Karpas-422 (cell line): ENCODE measurements around the gene NPAT. TPM values are rescaled to one million over a fixed set of nuclear protein-coding genes. Genes with fewer than 3 reads are reported as not detected.
A peak's percentile ranks its signal among the peaks of the same experiment; 100 is the strongest.

Source experiments
- DNase-seq: peaks from one replicate; pipeline ENCODE4 v3.0.0-alpha.2; 2015
- H2AFZ ChIP-seq: fragments of 200-600 bp; sonication (generic); 2 replicates; pipeline ENCODE4 v1.6.1; 2014; ENCODE audit warnings: antibody characterized with exemption, low read length, mixed read lengths
- H3K27ac ChIP-seq: fragments of 200-600 bp; sonication (generic); 2 replicates; pipeline ENCODE4 v1.5.1; 2014; ENCODE audit warnings: mild to moderate bottlenecking, low read length, moderate library complexity
- H3K27me3 ChIP-seq: fragments of 200-600 bp; sonication (generic); 2 replicates; pipeline ENCODE4 v1.6.1; 2014; ENCODE audit warnings: low read length, mixed read lengths
- H3K36me3 ChIP-seq: fragments of 200-600 bp; sonication (generic); 2 replicates; pipeline ENCODE4 v1.6.1; 2014; ENCODE audit warnings: low read length, mixed read lengths; ENCODE audit not compliant: insufficient read depth
- H3K4me1 ChIP-seq: fragments of 200-600 bp; sonication (generic); 2 replicates; pipeline ENCODE4 v1.6.1; 2014; ENCODE audit warnings: mild to moderate bottlenecking, low read length, mixed read lengths
- H3K4me2 ChIP-seq: fragments of 200-600 bp; sonication (generic); 2 replicates; pipeline ENCODE4 v1.6.1; 2014; ENCODE audit warnings: low read length, low read depth, mild to moderate bottlenecking; ENCODE audit not compliant: poor library complexity, severe bottlenecking
- H3K4me3 ChIP-seq: fragments of 200-600 bp; sonication (generic); 2 replicates; pipeline ENCODE4 v1.5.1; 2014; ENCODE audit warnings: mild to moderate bottlenecking, antibody characterized with exemption, low read length, mixed read lengths
- H3K79me2 ChIP-seq: fragments of 200-600 bp; sonication (generic); 2 replicates; pipeline ENCODE4 v1.6.1; 2014; ENCODE audit warnings: mild to moderate bottlenecking, low read length, mixed read lengths
- H3K9ac ChIP-seq: fragments of 200-600 bp; sonication (generic); 2 replicates; pipeline ENCODE4 v1.6.0; 2014; ENCODE audit warnings: low read length
- H3K9me2 ChIP-seq: fragments of 200-600 bp; sonication (generic), shearing (Covaris generic); replicated peaks from 2 replicates; pipeline ENCODE4 v1.6.0; 2014; ENCODE audit warnings: mild to moderate bottlenecking, low read length, moderate library complexity; ENCODE audit not compliant: insufficient read depth
- H3K9me3 ChIP-seq: fragments of 300-700, 200-600 bp; sonication (generic); 2 replicates; pipeline ENCODE4 v1.6.1; 2014; ENCODE audit warnings: low read length, mixed read lengths
- H4K20me1 ChIP-seq: fragments of 200-600 bp; sonication (generic); 2 replicates; pipeline ENCODE4 v1.6.1; 2014; ENCODE audit warnings: mild to moderate bottlenecking, antibody characterized with exemption, low read length, low read depth; ENCODE audit not compliant: insufficient read depth
- small RNA-seq: library from RNA; depleted of rRNA; stranded (forward); fragments of <200 nt; gene quantifications from one replicate; pipeline ENCODE3, GENCODE V24; 2014
- total RNA-seq: library from RNA; depleted of rRNA; stranded (reverse); fragments of >200 nt; shearing (Covaris generic); gene quantifications from 2 replicates; pipeline ENCODE4 v1.2.3, GENCODE V29; 2014; ENCODE audit warnings: low replicate concordance; rRNA removed

NPAT gene
- total RNA-seq, 1 experiment from 2014 or later, result 77.1 TPM

GRCh38 chr11:108117746-108118371, 104.6 kb downstream of the NPAT start:
- H3K4me2 ChIP-seq, result no peak overlapping the region
- peaks cover 25% of the 10 kb centered on the region for H3K4me1 ChIP-seq
- no peaks in the 10 kb centered on the region for H3K9me3 ChIP-seq
- H3K79me2 ChIP-seq, result peaks cover 15% of the 10 kb centered on the region
- peak; percentile 91 for DNase-seq
- no peaks in the 10 kb centered on the region for H3K36me3 ChIP-seq
- no peak overlapping the region for H3K27ac ChIP-seq
- no peak overlapping the region for H3K4me3 ChIP-seq
- no peak overlapping the region for H3K9ac ChIP-seq
- no peaks in the 10 kb centered on the region for H3K9me2 ChIP-seq
- no peaks in the 10 kb centered on the region; the same call in 1 of the 2 replicates for H4K20me1 ChIP-seq
- no peak overlapping the region for H2AFZ ChIP-seq
- H3K27me3 ChIP-seq, result no peaks in the 10 kb centered on the region

- H3K79me2 ChIP-seq, result no peaks in the 10 kb centered on the region
- no peak overlapping the region for H3K4me3 ChIP-seq
- DNase-seq, result peak; percentile 72
- peaks cover 3% of the 10 kb centered on the region; the same call in 1 of the 2 replicates for H3K36me3 ChIP-seq
- H3K9me2 ChIP-seq, result no peaks in the 10 kb centered on the region
- H3K4me2 ChIP-seq, result no peak overlapping the region
- no peak overlapping the region for H2AFZ ChIP-seq
- H4K20me1 ChIP-seq, result no peaks in the 10 kb centered on the region
- H3K9ac ChIP-seq, result no peak overlapping the region
- H3K4me1 ChIP-seq, result peaks cover 9% of the 10 kb centered on the region
- no peaks in the 10 kb centered on the region for H3K9me3 ChIP-seq
- H3K27me3 ChIP-seq, result no peaks in the 10 kb centered on the region
- no peak overlapping the region for H3K27ac ChIP-seq
Measured at GRCh38 chr11:108115500-108116140, 106.8 kb downstream of the NPAT start.

GRCh38 chr11:108112057-108112456, 110.4 kb downstream of the NPAT start:
- Histone ChIP-seq H3K27ac (no peak overlapping the region), H3K4me2 (no peak overlapping the region), H3K27me3 (no peaks in the 10 kb centered on the region), H3K9me2 (no peaks in the 10 kb centered on the region), H3K9ac (no peak overlapping the region), H3K36me3 (peaks cover 13% of the 10 kb centered on the region; the same call in 1 of the 2 replicates), H3K4me3 (no peak overlapping the region), H2AFZ (no peak overlapping the region), H3K9me3 (no peaks in the 10 kb centered on the region), H4K20me1 (no peaks in the 10 kb centered on the region), H3K4me1 (peaks cover 9% of the 10 kb centered on the region), H3K79me2 (no peaks in the 10 kb centered on the region)
- DNase-seq, result no peak

GRCh38 chr11:108111126-108111525, 111.3 kb downstream of the NPAT start:
- H3K9me3 ChIP-seq, result no peaks in the 10 kb centered on the region
- H3K9ac ChIP-seq, result no peak overlapping the region
- H2AFZ ChIP-seq, result no peak overlapping the region
- no peak overlapping the region for H3K27ac ChIP-seq
- no peaks in the 10 kb centered on the region for H3K9me2 ChIP-seq
- peaks cover 13% of the 10 kb centered on the region; the same call in 1 of the 2 replicates for H3K36me3 ChIP-seq
- H3K4me1 ChIP-seq, result peaks cover 9% of the 10 kb centered on the region
- H3K4me2 ChIP-seq, result no peak overlapping the region
- DNase-seq, result peak; percentile 66
- H3K27me3 ChIP-seq, result no peaks in the 10 kb centered on the region
- no peaks in the 10 kb centered on the region for H3K79me2 ChIP-seq
- no peaks in the 10 kb centered on the region for H4K20me1 ChIP-seq
- no peak overlapping the region for H3K4me3 ChIP-seq

Small RNA genes within 50 kb of the gene (small RNA-seq; reads per million reads assigned to genes)
- gene RF00019, result not detected

Other genes starting within 250 kb of the NPAT start
- gene CUL5, start 213.7 kb downstream of the NPAT start, total RNA-seq, result 35.2 and 79.9 TPM in 2 replicates
- 251 and 257 TPM in 2 replicates for gene ACAT1, start 101.1 kb downstream of the NPAT start, total RNA-seq
- gene ATM, start 429 bp upstream of the NPAT start, total RNA-seq, result 414 and 529 TPM in 2 replicates
- gene C11orf65, start 244.9 kb upstream of the NPAT start, total RNA-seq, result 2.3 and 7.2 TPM in 2 replicates